ENCODE measurements around the gene ZNF655. TPM values are rescaled to one million over a fixed set of nuclear protein-coding genes. Genes with fewer than 3 reads are reported as not detected.

The ZNF655 gene
- total RNA-seq, 2 donors from 2014 or later, result 148 to 210 TPM

GRCh38 chr7:99615989-99616358, 57.5 kb downstream of the ZNF655 start:
- ATAC-seq (ENCODE audit: insufficient number of reproducible peaks, low FRiP score, low read depth), result no peak
- Histone ChIP-seq H3K36me3 (peaks cover 16% of the 10 kb centered on the region), H3K27ac (peak overlapping the region in 1 of 2 donors; percentile 78), H3K27me3 (replicated peaks; ENCODE audit: insufficient read depth) (no peaks in the 10 kb centered on the region), H3K4me3 (peak overlapping the region; percentile 95), H3K4me1 (ENCODE audit: control insufficient read depth in 1 of 2, low read depth in 2 of 2) (peaks cover 7 to 17% of the 10 kb centered on the region in 2 donors), H3K9me3 (no peaks in the 10 kb centered on the region)
- no peak for TF ChIP-seq CTCF (IDR thresholded peaks at IDR 0.05)
- no peak for DNase-seq (ENCODE audit: low spot score)

- H3K27ac ChIP-seq, result peak within 1 kb of the TSS; percentile 66 to 78
- DNase-seq (ENCODE audit: low spot score) (peak; percentile 48), ATAC-seq (ENCODE audit: insufficient number of reproducible peaks, low FRiP score, low read depth) (peak; percentile 79)
- peaks cover 22% of the 10 kb centered on the region for H3K36me3 ChIP-seq
- peak within 1 kb of the TSS; percentile 95 for H3K4me3 ChIP-seq
- no peaks in the 10 kb centered on the region for H3K9me3 ChIP-seq
- H3K4me1 ChIP-seq (ENCODE audit: control insufficient read depth in 1 of 2, low read depth in 2 of 2), result peaks cover 7 to 17% of the 10 kb centered on the region in 2 donors
- H3K27me3 ChIP-seq (replicated peaks; ENCODE audit: insufficient read depth), result no peaks in the 10 kb centered on the region
- no peak for TF ChIP-seq CTCF (IDR thresholded peaks at IDR 0.05)
Measured at GRCh38 chr7:99616359-99617191, 58.1 kb downstream of the ZNF655 start, which contains the start of gene ZSCAN25. Gene ZSCAN25 (plus strand): TSS chr7:99616946. CDS start chr7:99619607, 2,661 bp downstream.

- Histone ChIP-seq H3K27me3 (replicated peaks; ENCODE audit: insufficient read depth) (no peaks in the 10 kb centered on the region), H3K4me3 (peak overlapping the region; percentile 95), H3K9me3 (no peaks in the 10 kb centered on the region), H3K4me1 (ENCODE audit: control insufficient read depth in 1 of 2, low read depth in 2 of 2) (peaks cover 7 to 17% of the 10 kb centered on the region in 2 donors), H3K27ac (peak overlapping the region; percentile 66 to 78), H3K36me3 (peaks cover 29% of the 10 kb centered on the region)
- no peak for TF ChIP-seq CTCF (IDR thresholded peaks at IDR 0.05)
- DNase-seq (ENCODE audit: low spot score) (no peak), ATAC-seq (ENCODE audit: insufficient number of reproducible peaks, low FRiP score, low read depth) (peak; percentile 42)
Measured at GRCh38 chr7:99617192-99617781, 58.8 kb downstream of the ZNF655 start.

GRCh38 chr7:99618726-99619125, 60.3 kb downstream of the ZNF655 start:
- Histone ChIP-seq H3K27me3 (replicated peaks; ENCODE audit: insufficient read depth) (no peaks in the 10 kb centered on the region), H3K4me1 (ENCODE audit: control insufficient read depth in 1 of 2, low read depth in 2 of 2) (peaks cover 7 to 17% of the 10 kb centered on the region in 2 donors), H3K27ac (no peak overlapping the region), H3K9me3 (no peaks in the 10 kb centered on the region), H3K36me3 (peaks cover 44% of the 10 kb centered on the region), H3K4me3 (no peak overlapping the region)
- ATAC-seq (ENCODE audit: insufficient number of reproducible peaks, low FRiP score, low read depth), result no peak
- DNase-seq (ENCODE audit: low spot score), result no peak
- TF ChIP-seq CTCF (IDR thresholded peaks at IDR 0.05), result no peak

- Histone ChIP-seq H3K27me3 (replicated peaks; ENCODE audit: insufficient read depth) (no peaks in the 10 kb centered on the region), H3K27ac (no peak overlapping the region), H3K4me1 (ENCODE audit: control insufficient read depth in 1 of 2, low read depth in 2 of 2) (peaks cover 7 to 17% of the 10 kb centered on the region in 2 donors), H3K4me3 (no peak overlapping the region), H3K36me3 (peaks cover 53% of the 10 kb centered on the region), H3K9me3 (no peaks in the 10 kb centered on the region)
- no peak for TF ChIP-seq CTCF (IDR thresholded peaks at IDR 0.05)
- DNase-seq (ENCODE audit: low spot score) (no peak), ATAC-seq (ENCODE audit: insufficient number of reproducible peaks, low FRiP score, low read depth) (no peak)
Measured at GRCh38 chr7:99619571-99620130, 61.2 kb downstream of the ZNF655 start.

Data from thoracic aorta (tissue), 2 donors.